RWPE1 (cell line): ENCODE results near the gene TBX15.

Source experiments
- CTCF ChIA-PET: fragments of 350-600 bp; sonication (Branson Sonifier 250); formaldehyde crosslinking; extraction: SDS; loops from one replicate; lab custom pipeline; 2021; lab: Yijun Ruan, JAX
- POLR2A ChIA-PET: fragments of 400-600 bp; formaldehyde crosslinking; extraction: SDS; loops from one replicate; lab custom pipeline; 2020; ENCODE audit warnings: antibody characterized with exemption; ENCODE audit not compliant: low non-redundant PET; lab: Yijun Ruan, JAX
- DNase-seq: peaks from one replicate; pipeline ENCODE4 v3.0.0; 2012; ENCODE audit warnings: low spot score
- H3K27ac ChIP-seq: fragments of 450-650 bp; 2 replicates; pipeline ENCODE4 v1.5.1; 2017
- CTCF ChIP-seq: fragments of 450-650 bp; conservative IDR thresholded peaks from 2 replicates; pipeline ENCODE4 v1.5.1; 2017; ENCODE audit warnings: low read depth, mild to moderate bottlenecking

The TBX15 gene

DNA sequence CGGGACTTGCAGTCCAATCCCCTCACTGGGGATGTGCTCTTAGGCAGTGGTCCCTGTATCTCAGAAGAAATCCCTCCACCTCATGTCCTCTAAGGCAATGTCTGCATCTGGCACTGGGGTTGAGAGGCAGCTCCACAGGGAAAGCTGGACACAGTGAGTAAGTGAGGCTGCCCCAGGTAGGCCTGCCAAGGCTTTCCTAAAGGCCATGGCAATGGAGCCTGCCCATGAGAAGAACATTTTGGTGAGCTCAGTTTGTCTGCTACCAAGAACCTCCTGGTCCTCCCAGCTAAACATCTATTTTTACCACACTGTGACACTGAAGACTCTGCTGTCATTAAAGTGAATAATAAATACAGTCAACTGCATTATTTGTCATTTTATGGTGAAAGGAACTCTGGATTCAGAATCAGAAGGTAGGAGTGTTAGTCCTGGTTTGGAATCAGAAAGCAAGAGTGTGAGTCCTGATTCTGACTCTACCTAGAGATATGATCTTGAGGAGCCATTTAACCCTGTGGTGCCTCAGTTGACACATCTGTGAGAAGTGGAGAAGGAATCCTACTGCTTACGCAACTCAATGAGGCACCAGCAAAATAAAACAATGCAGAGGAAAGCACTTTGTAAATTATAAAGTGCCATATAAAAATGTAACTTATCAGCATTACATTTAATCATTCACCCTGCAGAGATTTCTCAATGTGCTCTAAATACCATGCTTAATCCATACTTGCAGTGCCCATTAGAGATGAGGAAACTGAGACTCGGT is 41.0 kb downstream of the TBX15 start:
- no peak for DNase-seq
- ChIA-PET CTCF (no interaction called here), POLR2A (no interaction called here)
- TF ChIP-seq CTCF: no peak
- H3K27ac ChIP-seq: no peak overlapping the region

GRCh38 chr1:118945489-118945888 is 42.7 kb downstream of the TBX15 start:
- no peak for TF ChIP-seq CTCF
- no peak for DNase-seq
- ChIA-PET POLR2A (no interaction called here), CTCF (no interaction called here)
- no peak overlapping the region for H3K27ac ChIP-seq

DNA sequence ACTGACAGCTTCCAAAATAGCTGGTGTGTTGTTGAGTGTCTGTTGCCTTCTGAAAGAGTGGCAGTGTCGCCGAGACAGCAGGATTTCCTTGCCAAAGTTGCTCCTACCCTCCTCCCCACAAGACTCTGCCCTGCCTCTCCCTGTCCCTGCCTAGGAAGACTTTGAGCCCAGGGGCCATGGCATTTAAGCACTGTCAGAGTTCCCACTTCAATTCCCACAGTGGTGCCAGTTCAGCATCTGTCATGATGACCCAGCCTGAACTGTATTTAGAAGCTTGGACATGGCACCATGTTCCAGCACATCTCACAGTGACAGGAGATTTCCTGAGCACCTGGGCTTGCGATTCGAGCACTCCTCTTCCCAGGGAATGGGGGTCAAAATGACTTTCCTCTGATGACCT is 43.6 kb downstream of the TBX15 start:
- H3K27ac ChIP-seq: no peak overlapping the region
- POLR2A ChIA-PET: no interaction called here
- DNase-seq: no peak

DNA sequence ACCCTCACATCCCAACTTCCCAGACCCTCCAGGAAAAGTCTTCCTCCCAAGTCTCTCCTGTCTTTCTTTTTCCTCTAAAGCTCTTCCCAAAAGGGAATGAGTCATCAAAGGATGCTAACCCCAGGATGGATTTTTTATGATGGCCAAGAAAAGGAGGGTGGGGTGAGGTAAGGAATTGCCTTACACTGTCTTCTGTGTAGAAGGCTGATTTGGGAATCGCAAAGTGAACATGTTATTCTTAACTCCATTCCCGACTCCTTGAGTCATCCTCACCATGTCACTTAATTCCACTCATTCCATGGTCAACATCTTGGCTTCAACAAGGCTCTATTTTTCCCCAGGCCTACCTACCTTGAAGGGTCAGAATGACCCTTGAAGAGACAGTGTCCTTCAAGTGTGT is 44.0 kb downstream of the TBX15 start:
- DNase-seq: no peak
- CTCF ChIA-PET: no interaction called here
- POLR2A ChIA-PET: no interaction called here
- TF ChIP-seq CTCF: no peak
- H3K27ac ChIP-seq: no peak overlapping the region

More for the DNA sequence above, 43.6 kb downstream of the TBX15 start:
- TF ChIP-seq CTCF: no peak
- CTCF ChIA-PET: no interaction called here

GRCh38 chr1:118940957-118941356 is 47.2 kb downstream of the TBX15 start:
- DNase-seq: no peak
- POLR2A ChIA-PET: no interaction called here
- CTCF ChIA-PET: no interaction called here
- no peak for TF ChIP-seq CTCF
- no peak overlapping the region for H3K27ac ChIP-seq

DNA sequence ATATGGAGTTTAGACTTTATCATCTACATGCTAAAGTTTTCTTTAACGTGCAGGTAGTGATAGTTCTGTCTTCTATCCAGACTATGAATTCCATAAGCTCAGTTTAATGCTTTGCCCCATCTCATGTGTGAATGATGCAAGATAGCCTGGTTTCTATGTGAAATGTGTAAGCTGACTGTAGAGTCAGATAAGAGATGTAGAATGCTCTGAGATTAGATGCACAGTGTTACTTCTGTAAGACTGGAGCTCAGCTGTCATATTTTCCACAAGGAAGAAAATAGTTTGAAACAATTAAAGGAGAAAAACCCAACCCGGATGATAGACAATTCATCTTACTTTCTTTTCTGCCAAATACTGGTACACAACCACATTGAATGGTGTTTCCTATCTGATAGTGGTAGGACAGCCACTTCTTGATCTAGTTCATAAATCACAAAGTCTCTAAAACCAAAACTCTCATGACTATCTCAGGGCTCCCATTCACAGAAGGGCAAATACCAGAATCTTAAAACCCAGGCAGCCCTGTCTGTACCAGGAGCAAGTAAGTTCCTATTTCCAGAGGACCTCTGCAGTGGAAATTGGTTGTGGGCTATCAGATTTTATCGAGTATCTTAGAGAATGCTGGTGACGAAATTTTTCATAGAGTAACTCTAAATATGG is 50.6 kb downstream of the TBX15 start:
- H3K27ac ChIP-seq: no peak overlapping the region
- DNase-seq: no peak
- TF ChIP-seq CTCF: no peak
- POLR2A ChIA-PET: no interaction called here
- CTCF ChIA-PET: no interaction called here
